ENCODE data around the gene SRRM4.
"Not testable (repeated sequence)": the region's sequence is repeated elsewhere in the genome, so short reads cannot be mapped to it uniquely, and the experiment has no call there.

SRRM4 gene

DNA sequence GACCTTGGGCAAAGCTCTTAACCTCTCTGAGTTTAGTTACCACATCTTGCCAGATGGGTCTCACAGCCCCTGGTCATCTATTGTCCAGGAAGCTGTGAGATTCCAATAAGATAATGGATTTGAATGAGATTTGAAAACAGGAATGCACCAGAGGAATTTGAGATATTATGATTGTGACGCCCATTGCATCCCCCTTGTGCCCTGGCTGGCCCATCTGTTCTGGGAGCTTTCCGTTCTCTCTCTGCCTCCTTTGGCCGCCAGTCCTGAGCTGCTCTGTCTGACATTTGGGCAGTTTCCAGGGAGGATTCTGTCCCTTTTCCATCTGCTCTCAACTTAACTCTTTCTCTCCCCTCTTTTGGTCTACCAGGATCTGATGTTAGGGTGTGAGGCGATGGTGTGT, 24.6 kb downstream of the SRRM4 start:
- DNase-seq: no peak
- in situ Hi-C loops (cut with MboI; ENCODE audit: low pct_unique_long_range_greater_than_20kb, low sequenced_read_pairs): no loop called here

- DNase-seq: no peak
- in situ Hi-C loops (cut with MboI; ENCODE audit: low pct_unique_long_range_greater_than_20kb, low sequenced_read_pairs): no loop called here
These were observed 25.4 kb downstream of the SRRM4 start for GRCh38 chr12:119006746-119007145.

GRCh38 chr12:119008273-119008672, 26.9 kb downstream of the SRRM4 start:
- in situ Hi-C loops (cut with MboI; ENCODE audit: low pct_unique_long_range_greater_than_20kb, low sequenced_read_pairs); DNase-seq: not testable (repeated sequence)

DNA sequence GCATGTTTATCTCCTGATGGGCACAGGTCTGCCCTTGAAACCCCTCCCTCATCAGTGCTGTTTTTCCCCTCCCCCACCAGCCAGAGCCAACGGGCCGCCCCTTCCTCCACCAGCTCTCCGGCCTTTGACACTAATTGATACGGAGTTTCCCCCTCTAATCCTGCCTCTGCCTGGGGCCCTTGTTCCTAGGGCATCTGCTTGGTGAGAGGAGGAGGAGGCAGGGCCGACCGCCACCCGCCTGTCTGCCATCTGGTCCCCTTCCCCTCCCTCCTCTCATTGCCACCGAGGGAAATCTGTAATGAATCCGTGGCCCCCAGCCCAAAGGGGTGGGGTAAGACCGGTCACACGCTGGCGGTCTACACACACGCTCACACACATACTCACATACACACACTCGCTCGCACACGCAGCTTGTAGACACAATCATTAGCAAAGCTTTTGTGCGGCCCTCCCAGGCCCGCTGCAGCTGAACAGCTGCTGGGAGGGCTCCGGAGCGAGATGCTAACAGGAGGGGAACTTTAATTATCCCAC, 27.4 kb downstream of the SRRM4 start:
- in situ Hi-C loops (cut with MboI; ENCODE audit: low pct_unique_long_range_greater_than_20kb, low sequenced_read_pairs): no loop called here
- DNase-seq: no peak

- no peak for DNase-seq
- in situ Hi-C loops (cut with MboI; ENCODE audit: low pct_unique_long_range_greater_than_20kb, low sequenced_read_pairs): no loop called here
These were observed 29.9 kb downstream of the SRRM4 start for GRCh38 chr12:119011231-119011630.

DNA sequence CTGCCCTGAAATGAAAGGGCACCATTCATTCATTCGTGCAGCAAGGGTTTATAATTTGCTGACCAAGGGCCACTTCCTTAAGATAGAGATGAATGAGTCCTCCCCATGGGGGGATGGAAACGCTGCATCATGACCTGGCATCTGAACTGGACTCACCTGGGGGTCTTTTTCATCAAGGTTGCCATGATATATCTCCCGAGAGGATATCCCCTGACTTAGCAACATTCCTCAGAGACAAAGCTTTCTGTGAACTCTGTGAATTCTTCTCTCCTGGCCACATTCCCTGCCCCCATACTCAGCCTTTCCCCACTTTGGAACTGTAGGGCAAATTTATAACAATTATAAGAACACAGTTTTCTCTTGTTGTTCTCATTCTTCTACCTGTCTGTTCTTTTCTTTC, 30.8 kb downstream of the SRRM4 start:
- in situ Hi-C loops (cut with MboI; ENCODE audit: low pct_unique_long_range_greater_than_20kb, low sequenced_read_pairs): no loop called here
- DNase-seq: no peak

DNA sequence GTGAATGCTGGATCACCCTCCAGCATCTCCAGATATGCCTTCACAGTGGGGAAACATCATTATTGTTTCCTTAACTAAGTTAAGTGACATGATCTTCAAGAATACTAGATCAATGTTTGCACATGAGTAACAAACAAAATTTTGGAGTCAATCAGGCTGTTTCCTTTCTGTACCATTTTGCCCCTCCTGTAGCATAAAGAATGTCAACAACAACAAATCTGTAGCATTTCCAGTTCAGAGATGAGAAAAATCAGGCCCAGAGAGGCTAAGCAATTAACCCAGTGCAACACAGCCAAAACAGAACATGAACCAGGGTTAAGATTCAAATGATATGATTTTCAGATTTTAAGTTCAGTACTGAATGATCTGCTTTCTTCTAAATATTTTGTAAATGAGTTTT, 31.7 kb downstream of the SRRM4 start:
- in situ Hi-C loops (cut with MboI; ENCODE audit: low pct_unique_long_range_greater_than_20kb, low sequenced_read_pairs): no loop called here
- DNase-seq: no peak

GRCh38 chr12:119014368-119014767, 33.0 kb downstream of the SRRM4 start:
- in situ Hi-C loops (cut with MboI; ENCODE audit: low pct_unique_long_range_greater_than_20kb, low sequenced_read_pairs): no loop called here
- no peak for DNase-seq

DNA sequence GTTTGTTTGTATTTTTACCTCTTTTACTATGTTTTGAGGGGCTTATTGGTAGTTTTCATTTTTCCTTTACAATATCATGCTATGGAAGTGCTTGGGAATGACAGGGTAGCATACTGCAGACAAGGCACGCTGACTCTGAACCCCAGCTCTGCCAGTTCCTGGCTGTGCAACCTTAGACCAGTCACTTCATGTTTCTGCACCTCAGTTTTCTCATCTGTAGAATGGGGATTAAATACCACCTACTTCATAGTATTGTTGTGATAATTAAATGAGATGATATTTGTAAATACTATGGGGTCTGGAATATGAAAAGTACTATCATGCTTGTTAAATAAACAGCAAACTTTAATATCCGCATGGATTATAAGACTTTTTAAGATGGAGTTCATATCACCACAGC, 35.4 kb downstream of the SRRM4 start:
- in situ Hi-C loops (cut with MboI; ENCODE audit: low pct_unique_long_range_greater_than_20kb, low sequenced_read_pairs): no loop called here
- DNase-seq: no peak

- in situ Hi-C loops (cut with MboI; ENCODE audit: low pct_unique_long_range_greater_than_20kb, low sequenced_read_pairs): no loop called here
- no peak for DNase-seq
These were observed 37.8 kb downstream of the SRRM4 start for GRCh38 chr12:119019166-119019565.

- DNase-seq: peak; percentile 54
These were observed 39.3 kb downstream of the SRRM4 start for GRCh38 chr12:119020406-119021360.

GRCh38 chr12:119024356-119024755, 43.0 kb downstream of the SRRM4 start:
- no peak for DNase-seq
- in situ Hi-C loops (cut with MboI; ENCODE audit: low pct_unique_long_range_greater_than_20kb, low sequenced_read_pairs): no loop called here

More at GRCh38 chr12:119020406-119021360, 39.3 kb downstream of the SRRM4 start:
- in situ Hi-C loops (cut with MboI; ENCODE audit: low pct_unique_long_range_greater_than_20kb, low sequenced_read_pairs): no loop called here

DNA sequence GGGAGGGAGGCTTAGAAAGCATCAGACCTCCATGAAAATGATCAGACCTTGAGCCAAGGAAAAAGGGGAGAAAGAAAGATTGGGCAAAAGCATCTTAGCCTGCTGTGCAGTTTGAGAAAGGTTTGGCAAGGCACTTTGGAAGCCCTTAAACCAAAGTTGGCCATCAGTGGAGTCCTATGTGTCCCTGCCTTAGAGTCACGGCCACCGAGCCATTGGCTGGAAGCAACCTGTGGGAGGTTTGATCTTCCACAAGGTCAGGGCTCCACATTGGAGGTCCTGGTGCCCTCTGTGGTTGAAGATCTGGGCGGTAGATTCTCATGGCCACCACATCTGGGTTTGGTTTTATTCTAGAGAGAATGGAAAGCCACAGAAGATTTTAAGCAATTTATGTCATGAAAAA, 44.4 kb downstream of the SRRM4 start:
- in situ Hi-C loops (cut with MboI; ENCODE audit: low pct_unique_long_range_greater_than_20kb, low sequenced_read_pairs): no loop called here
- DNase-seq: no peak

- DNase-seq; in situ Hi-C loops (cut with MboI; ENCODE audit: low pct_unique_long_range_greater_than_20kb, low sequenced_read_pairs): not testable (repeated sequence)
These were observed 52.0 kb downstream of the SRRM4 start for GRCh38 chr12:119033332-119033731.

DNA sequence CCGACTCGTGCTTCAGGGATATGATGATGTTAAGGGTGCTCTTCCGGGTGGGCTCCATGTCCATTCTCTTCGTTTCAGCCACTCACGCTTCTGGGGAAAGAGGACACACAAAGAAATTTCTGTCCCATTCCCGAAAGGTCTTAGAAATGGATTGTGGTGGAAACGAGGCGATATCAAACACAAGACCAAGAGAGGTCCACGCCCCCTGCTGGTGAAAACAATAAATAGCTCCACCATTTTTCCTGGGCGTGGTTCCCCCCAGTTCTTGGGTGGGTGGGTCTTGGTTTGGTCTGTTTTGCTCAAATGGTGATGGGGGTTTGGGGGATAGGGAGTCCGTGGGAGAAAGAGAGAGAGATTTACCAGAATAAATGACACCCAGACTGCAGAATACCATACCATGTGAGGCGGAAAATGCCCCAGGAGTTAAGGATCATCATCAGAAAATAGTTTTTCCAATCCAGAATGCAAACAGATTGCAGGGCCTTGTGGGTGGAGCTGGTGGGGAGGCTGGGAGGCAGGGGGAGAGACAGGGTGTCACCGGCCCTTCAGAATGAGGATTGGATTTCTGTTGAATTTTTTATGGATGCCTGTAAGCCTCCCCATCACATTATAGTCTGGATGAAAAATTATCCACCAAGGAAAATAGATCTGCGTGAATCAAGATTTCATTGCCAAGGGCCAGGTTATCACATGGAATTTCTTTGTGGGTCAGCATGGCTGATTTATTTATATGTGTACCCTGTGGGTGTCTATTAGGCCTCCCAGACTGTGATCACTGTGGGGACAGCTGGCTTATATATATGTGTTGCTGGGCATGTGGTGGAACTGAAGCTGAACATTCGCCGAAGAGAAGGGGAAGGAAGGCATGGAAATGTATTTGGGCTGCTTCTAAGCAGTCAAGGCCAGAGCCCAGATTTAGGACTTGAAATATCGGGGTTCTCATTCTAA, 55.8 kb downstream of the SRRM4 start:
- peak; percentile 47 for DNase-seq
- in situ Hi-C loops (cut with MboI; ENCODE audit: low pct_unique_long_range_greater_than_20kb, low sequenced_read_pairs): no loop called here

DNA sequence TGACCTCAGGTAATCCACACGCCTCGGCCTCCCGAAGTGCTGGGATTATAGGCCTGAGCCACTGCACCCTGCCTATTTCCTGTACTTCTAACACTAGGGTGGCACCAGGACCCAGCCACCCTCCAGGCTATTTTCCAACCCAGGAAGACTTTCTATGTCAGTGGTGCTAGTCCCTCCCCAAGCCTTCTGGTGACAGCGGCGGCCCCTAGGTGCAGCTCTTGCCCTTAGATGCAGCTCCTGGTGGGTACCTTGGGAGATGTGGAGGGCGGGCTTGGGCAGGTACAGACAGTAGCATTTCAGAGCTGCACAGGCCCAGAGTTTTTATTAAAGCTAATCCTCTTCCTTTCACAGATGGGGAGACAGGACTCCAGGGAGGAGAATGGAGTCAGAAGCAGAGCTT, 62.8 kb downstream of the SRRM4 start:
- in situ Hi-C loops (cut with MboI; ENCODE audit: low pct_unique_long_range_greater_than_20kb, low sequenced_read_pairs): no loop called here
- no peak for DNase-seq

DNA sequence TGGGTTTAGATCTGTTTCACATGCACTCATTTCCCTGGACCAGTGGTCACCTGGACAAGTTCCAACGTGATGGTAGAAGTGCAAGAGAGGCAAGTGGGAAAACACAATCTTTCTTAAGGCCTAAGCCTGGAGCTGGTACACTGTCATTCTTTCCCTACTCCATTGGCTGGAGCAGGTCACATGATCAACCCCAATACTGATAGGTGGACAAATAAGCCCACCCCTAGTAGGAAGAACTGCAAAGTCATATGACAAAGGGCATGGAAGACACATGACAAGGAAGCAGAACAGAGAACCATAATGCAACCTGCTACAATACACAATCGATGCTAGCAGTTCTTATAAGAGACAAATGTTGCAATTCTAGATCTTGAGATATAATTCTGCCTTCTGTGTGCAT, 66.3 kb downstream of the SRRM4 start:
- DNase-seq: no peak
- in situ Hi-C loops (cut with MboI; ENCODE audit: low pct_unique_long_range_greater_than_20kb, low sequenced_read_pairs): no loop called here

DNA sequence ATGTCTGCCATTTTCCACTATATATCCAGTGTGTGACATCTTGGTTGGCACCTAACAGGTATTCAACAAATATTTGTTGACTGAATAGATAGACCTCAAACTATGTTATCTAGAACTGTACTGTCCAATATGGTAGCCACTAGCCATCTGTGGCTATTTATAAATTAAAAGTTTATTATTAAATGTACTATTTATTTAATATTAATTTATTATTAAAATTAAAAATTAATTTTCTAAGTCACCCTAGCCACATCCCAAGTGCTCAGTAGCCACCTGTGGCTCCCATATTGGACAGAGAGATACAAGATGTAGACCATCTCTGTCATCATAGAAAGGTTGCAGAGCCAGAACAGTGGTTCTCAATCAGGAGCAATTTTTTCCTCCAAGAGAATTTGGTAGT, 69.3 kb downstream of the SRRM4 start:
- in situ Hi-C loops (cut with MboI; ENCODE audit: low pct_unique_long_range_greater_than_20kb, low sequenced_read_pairs): no loop called here
- no peak for DNase-seq

DNA sequence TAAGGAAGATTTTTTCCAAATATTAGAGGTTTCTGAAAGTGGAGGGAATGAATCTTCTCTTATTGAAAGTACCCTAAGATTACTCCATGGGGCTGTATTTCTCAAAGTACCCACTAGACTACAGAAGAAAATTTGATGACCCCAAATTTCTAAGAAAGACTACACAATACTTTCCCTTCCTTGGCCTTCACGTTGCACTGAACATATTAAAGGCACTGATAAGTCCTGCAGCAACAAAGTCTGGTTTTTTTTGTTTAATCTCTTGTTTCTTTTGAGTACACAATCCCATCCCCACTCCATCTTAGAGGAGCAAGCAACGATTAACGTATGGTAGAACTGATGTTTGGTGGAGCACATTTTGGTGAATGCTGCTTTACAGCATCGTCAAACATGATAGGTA, 70.1 kb downstream of the SRRM4 start:
- no peak for DNase-seq
- in situ Hi-C loops (cut with MboI; ENCODE audit: low pct_unique_long_range_greater_than_20kb, low sequenced_read_pairs): no loop called here

- DNase-seq: no peak
- in situ Hi-C loops (cut with MboI; ENCODE audit: low pct_unique_long_range_greater_than_20kb, low sequenced_read_pairs): no loop called here
These were observed 70.7 kb downstream of the SRRM4 start for GRCh38 chr12:119052001-119052400.

Measured in KBM-7 (cell line).